GM10266 (cell line): ENCODE measurements around the gene SHROOM1.

Experiments
- DNase-seq: peaks from one replicate; pipeline ENCODE4 v3.0.0; 2012; ENCODE audit errors: extremely low spot score
- CTCF ChIP-seq: IDR thresholded peaks from 2 replicates; pipeline ENCODE4 v1.5.1; 2012; ENCODE audit warnings: mild to moderate bottlenecking, low read depth; ENCODE audit not compliant: control insufficient read depth, insufficient read depth; ENCODE audit errors: missing control alignments

Gene SHROOM1

DNA sequence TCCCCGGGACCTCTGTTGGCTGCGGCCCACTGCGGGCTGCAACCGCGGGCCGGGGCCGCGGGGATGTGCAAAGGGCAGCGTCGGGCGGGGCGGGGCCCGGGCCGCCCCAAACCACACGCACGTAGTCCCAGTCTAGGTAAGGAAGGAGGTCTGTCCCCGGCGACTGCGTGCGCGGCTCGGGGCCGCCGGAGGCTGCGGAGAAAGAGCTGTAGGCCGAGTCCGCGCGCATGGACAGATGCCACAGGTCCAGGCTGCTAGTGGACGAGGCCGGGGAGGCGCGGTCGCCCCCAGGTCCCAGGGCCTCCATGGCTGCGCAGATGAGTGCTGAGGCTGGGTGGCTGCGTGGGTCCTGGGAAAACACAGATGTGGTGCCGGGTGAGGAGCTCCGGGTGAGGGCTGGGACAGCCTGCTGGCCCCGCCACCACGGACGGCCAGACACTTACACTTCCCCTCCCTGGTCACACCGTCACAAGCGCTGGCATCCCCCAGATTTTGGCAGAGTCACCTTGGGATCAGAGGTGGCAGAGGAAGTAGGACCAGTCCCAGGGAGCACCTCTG lies 4.5 kb downstream of the SHROOM1 start:
- TF ChIP-seq CTCF = no peak
- DNase-seq = peak; percentile 75

DNA sequence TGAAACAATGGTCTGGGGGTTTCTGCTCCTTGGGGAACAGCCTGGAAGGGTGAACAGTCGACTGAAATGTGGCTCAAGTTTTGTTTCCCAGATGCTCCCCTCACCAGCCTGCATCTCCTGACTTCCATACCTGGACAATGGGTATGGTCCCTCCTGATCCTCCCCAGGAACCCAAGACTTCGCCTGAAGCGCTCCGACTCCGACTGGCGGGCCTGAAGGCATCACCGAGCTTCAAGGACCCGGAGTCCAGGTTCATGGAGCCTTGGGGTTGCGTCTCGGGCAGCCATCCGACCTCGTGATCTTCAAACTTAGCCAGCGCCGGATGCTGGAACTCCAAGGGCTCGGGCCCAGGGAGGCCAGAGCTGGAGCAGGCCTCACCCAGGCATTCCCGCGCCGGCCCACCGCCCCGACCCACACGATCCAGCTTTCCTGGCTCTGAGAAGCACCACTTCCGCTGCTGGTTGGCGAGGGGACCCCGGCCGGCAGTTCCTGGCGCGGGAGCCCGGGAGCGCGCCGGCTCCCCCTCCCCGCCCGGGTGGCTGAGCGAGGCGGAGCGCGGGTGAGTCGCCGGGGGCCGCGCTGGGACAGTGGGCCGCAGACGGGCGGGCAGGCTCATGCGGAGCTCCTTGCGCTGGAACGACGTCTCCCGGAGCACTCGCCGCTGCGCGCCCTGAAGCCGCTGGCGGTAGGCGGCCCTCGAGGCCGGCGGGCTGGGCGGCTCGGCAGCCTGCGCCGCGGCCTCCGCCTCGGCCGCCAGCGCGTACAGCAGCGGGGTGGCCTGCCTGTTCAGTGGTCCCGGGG lies 5.2 kb downstream of the SHROOM1 start:
- peak; percentile 71 for DNase-seq
- TF ChIP-seq CTCF = no peak

GRCh38 chr5:132824426-132824825 lies 6.0 kb downstream of the SHROOM1 start:
- no peak for TF ChIP-seq CTCF
- DNase-seq = peak; percentile 37

DNA sequence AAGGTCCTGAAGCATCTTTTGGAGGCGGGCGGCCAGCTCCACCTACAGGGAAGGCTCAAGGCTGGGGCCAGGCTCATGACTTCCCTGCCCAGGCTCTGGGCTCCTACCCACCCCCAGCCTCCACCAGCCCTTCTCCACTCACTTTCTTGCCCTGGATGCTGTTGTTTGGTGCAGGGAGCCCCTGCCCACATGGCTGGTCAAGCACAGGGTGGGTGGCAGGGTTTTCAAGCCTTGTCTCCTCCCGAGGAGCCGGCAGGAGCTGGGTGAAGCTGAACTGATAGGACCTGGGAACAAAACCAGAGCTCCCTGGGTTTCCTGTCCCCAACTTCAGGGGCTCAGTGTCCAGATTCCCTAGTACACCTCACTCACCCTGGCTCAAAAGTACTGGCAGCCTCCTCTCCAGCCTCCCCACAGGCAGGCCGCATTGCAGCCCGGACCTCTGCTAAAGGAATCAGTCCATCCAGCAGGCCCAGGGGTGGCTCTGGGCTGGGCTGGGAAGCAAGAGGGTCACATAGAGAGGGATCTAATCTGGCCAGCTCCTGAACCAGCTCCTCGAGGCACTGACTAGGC lies 6.9 kb downstream of the SHROOM1 start:
- TF ChIP-seq CTCF = peak; percentile 12
- no peak for DNase-seq

- TF ChIP-seq CTCF = peak; percentile 10
- DNase-seq = peak; percentile 44
Observed at GRCh38 chr5:132822650-132823480, 7.6 kb downstream of the SHROOM1 start.

GRCh38 chr5:132821791-132822190 lies 8.7 kb downstream of the SHROOM1 start:
- DNase-seq = no peak
- TF ChIP-seq CTCF = no peak
